ENCODE data around the gene ZMYM4.

- TF ChIP-seq, protein P1, sequence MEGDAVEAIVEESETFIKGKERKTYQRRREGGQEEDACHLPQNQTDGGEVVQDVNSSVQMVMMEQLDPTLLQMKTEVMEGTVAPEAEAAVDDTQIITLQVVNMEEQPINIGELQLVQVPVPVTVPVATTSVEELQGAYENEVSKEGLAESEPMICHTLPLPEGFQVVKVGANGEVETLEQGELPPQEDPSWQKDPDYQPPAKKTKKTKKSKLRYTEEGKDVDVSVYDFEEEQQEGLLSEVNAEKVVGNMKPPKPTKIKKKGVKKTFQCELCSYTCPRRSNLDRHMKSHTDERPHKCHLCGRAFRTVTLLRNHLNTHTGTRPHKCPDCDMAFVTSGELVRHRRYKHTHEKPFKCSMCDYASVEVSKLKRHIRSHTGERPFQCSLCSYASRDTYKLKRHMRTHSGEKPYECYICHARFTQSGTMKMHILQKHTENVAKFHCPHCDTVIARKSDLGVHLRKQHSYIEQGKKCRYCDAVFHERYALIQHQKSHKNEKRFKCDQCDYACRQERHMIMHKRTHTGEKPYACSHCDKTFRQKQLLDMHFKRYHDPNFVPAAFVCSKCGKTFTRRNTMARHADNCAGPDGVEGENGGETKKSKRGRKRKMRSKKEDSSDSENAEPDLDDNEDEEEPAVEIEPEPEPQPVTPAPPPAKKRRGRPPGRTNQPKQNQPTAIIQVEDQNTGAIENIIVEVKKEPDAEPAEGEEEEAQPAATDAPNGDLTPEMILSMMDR (IDR thresholded peaks at IDR 0.05), result no peak
- TF ChIP-seq POLR2A (IDR thresholded peaks at IDR 0.05), result no peak
Observed at GRCh38 chr1:35334485-35334884, 66.0 kb downstream of the ZMYM4 start.

All from Peyer's patch (tissue), 4 donors.